Transverse colon (tissue), 4 donors: ENCODE measurements around the gene KATNB1. TPM values are rescaled to one million over a fixed set of nuclear protein-coding genes. Genes with fewer than 3 reads are reported as not detected.

ENCODE experiments used
- DNase-seq: peaks from one replicate; pipeline ENCODE4 v3.0.0-alpha.2; 2019
- H3K27ac ChIP-seq, 4 donors: fragments of 200-600 bp; sonication (generic); 2 replicates each; pipeline ENCODE4 v1.5.1; 2016 to 2018; ENCODE audit warnings: inconsistent platforms in 4 of 4
- H3K27me3 ChIP-seq: fragments of 200-600 bp; sonication (generic); 2 replicates; pipeline ENCODE4 v1.5.1; 2017; ENCODE audit warnings: inconsistent platforms
- H3K36me3 ChIP-seq, 4 donors: fragments of 200-600 bp; sonication (generic); 2 replicates each; pipeline ENCODE4 v1.5.1; 2017 to 2019; ENCODE audit warnings: inconsistent platforms in 4 of 4
- H3K4me1 ChIP-seq, 4 donors: fragments of 200-600 bp; sonication (generic); 2 replicates each; pipeline ENCODE4 v1.5.1; 2017 to 2020; ENCODE audit warnings: inconsistent platforms in 4 of 4
- H3K4me3 ChIP-seq, 4 donors: fragments of 200-600 bp; sonication (generic); 1 replicate in 1 of 4; 2 replicates in 3 of 4; pipeline versions ENCODE4 v1.5.1 to v1.6.1; 2017 to 2019; ENCODE audit warnings: inconsistent platforms in 4 of 4
- H3K9me3 ChIP-seq, 2 donors: fragments of 200-600 bp; sonication (generic); 2 replicates each; pipeline ENCODE4 v1.5.1; 2017 to 2019; ENCODE audit warnings: inconsistent platforms in 2 of 2
- EP300 ChIP-seq: sonication (generic); formaldehyde crosslinking; IDR thresholded peaks from one replicate; pipeline ENCODE4 v1.6.1; 2017; ENCODE audit warnings: antibody characterized with exemption, low read depth
- POLR2A ChIP-seq: fragments of 450-650 bp; IDR thresholded peaks from one replicate; pipeline ENCODE4 v1.6.1; 2016; ENCODE audit warnings: antibody characterized with exemption, mild to moderate bottlenecking, moderate library complexity
- POLR2AphosphoS5 ChIP-seq, 3 donors: sonication (generic); formaldehyde crosslinking; IDR thresholded peaks; one replicate each; pipeline ENCODE4 v1.6.1; 2016; ENCODE audit warnings: antibody characterized with exemption in 3 of 3
- WGBS, 2 donors: methylation state at CpG; one replicate each; pipeline ENCODE4 v1.1.5; 2018; ENCODE audit warnings: low coverage in 1 of 2; 5-methylcytosine and 5-hydroxymethylcytosine counted together
- in situ Hi-C, 4 donors: fragments of 200-750 bp; cut with MboI; loops; one replicate each; pipeline versions ENCODE4 v1.15.0 to v1.15.1; 2017; ENCODE audit warnings: low sequenced_read_pairs in 3 of 4, low pct_ligation_motif_present in 1 of 4, low pct_unique_long_range_greater_than_20kb in 1 of 4
- intact Hi-C: fragments of 100-400 bp; cut with DNase I; formaldehyde crosslinking; loops from one replicate; pipeline ENCODE4 v1.15.1; 2023; ENCODE audit warnings: low total_unique reads
- total RNA-seq, 4 donors: library from RNA; depleted of rRNA; stranded (reverse); fragments of >200 nt; gene quantifications; one replicate each; pipeline ENCODE4 v1.1.0, GENCODE V29; 2016
- TF ChIP-seq, protein P1 (sequence below), 5 experiments: fragments of 200-600 bp in 3 of 5; fragments of 450-650 bp in 2 of 5; sonication (generic) in 3 of 5; IDR thresholded peaks; 1 replicate in 2 of 5; 2 replicates in 3 of 5; pipeline ENCODE4 v1.5.1; 2016 to 2017; ENCODE audit warnings: antibody characterized with exemption in 5 of 5, inconsistent platforms in 3 of 5, mild to moderate bottlenecking in 2 of 5, moderate library complexity in 1 of 5

Gene KATNB1
- total RNA-seq, 4 donors from 2014 or later = 11.3 to 28.4 (median 22.3) TPM

DNA sequence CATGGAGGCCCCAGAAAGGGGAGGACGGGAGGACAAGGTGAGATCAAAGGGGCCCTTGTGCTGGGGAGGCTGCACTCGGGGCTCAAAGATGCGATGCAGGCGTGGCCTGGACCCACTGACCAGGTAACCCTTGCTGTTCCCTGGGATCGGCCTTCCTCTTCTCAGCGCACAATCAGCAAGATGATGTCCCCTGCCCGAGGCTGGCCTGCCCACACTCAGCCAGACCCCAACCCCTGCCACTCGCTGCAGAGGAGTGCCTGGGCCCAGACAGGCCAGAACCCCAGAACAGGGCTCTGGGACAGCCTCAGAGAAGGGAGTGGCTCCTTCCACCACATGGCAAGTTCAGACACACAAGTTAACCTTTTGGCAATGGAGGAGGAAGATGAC is 51.9 kb downstream of the KATNB1 start:
- peak overlapping the region in 1 of 4 donors; percentile 61 for H3K27ac ChIP-seq
- peaks cover 0 to 7% (median 0%) of the 10 kb centered on the region in 4 donors for H3K4me1 ChIP-seq

DNA sequence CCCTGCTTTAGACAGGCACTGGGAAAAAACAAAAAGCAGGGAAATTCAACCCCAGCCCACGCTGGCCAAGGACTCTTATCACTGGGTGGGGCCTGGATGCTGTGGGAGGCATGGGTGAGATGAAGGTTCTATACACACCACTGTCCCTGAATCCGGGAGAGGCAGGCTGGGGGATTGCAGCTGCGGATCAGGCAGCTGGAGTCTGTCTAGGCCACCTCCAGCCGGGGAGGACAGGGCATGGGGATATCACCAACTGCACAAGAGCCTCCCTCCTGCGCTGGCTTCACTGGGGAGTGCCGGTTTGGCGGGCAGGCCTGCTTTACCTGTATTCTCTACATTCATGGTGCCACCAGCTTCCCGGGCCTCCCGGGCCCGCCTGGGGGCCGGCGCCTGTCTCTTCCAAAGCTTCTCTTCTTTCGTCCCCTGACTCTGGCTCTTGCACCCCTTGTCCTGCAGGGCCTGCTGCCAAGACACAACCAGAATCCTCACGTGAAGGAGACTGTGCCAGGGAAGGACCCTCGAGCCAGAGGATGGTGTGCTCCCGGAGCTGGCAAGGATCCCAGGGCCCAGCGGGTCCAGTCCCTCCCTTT is 52.8 kb downstream of the KATNB1 start:
- 70% methylated on average over 17 of the region's 17 CpGs; no CpG with 5 or more reads in 1 of the 2 donors for WGBS, 2 donors
- DNase-seq = no peak
- Histone ChIP-seq H3K9me3 (no peaks in the 10 kb centered on the region), H3K27me3 (no peaks in the 10 kb centered on the region), H3K36me3 (no peaks in the 10 kb centered on the region), H3K4me3 (no peak overlapping the region), H3K4me1 (peaks cover 0 to 7% (median 0%) of the 10 kb centered on the region in 4 donors), H3K27ac (no peak overlapping the region)
- no peak for TF ChIP-seq POLR2A
- TF ChIP-seq, protein P1, sequence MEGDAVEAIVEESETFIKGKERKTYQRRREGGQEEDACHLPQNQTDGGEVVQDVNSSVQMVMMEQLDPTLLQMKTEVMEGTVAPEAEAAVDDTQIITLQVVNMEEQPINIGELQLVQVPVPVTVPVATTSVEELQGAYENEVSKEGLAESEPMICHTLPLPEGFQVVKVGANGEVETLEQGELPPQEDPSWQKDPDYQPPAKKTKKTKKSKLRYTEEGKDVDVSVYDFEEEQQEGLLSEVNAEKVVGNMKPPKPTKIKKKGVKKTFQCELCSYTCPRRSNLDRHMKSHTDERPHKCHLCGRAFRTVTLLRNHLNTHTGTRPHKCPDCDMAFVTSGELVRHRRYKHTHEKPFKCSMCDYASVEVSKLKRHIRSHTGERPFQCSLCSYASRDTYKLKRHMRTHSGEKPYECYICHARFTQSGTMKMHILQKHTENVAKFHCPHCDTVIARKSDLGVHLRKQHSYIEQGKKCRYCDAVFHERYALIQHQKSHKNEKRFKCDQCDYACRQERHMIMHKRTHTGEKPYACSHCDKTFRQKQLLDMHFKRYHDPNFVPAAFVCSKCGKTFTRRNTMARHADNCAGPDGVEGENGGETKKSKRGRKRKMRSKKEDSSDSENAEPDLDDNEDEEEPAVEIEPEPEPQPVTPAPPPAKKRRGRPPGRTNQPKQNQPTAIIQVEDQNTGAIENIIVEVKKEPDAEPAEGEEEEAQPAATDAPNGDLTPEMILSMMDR (IDR thresholded peaks at IDR 0.05) = no peak
- TF ChIP-seq POLR2AphosphoS5 (IDR thresholded peaks at IDR 0.05) = no peak
- TF ChIP-seq EP300 = no peak
- in situ Hi-C loops = no loop called here
- intact Hi-C loops = no loop called here

More for the DNA sequence above, 51.9 kb downstream of the KATNB1 start:
- TF ChIP-seq EP300 = no peak
- Histone ChIP-seq H3K9me3 (no peaks in the 10 kb centered on the region), H3K27me3 (no peaks in the 10 kb centered on the region), H3K4me3 (no peak overlapping the region), H3K36me3 (no peaks in the 10 kb centered on the region)
- intact Hi-C loops = no loop called here
- DNase-seq = no peak
- in situ Hi-C loops = no loop called here
- 73% methylated on average over 8 of the region's 8 CpGs; no CpG with 5 or more reads in 1 of the 2 donors for WGBS, 2 donors

DNA sequence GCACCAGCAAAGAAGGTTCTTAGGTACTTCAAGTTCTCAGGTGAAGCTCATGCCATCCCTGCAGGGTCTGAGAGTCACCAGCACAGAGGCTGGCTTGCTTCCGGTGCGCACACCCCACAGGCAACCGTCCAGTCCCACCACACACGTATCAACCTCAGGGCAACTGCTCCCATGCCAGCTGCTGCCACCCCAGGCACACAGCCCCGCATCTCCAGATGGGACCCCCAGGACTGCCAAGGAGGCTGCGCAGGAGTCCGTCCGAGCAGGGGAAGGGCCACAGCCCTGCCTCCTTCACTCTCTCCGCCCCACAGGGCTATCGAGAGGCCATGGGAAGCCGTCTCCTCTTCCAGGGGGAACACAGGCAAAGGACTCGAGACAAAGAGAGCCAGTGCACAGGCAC is 53.4 kb downstream of the KATNB1 start:
- Histone ChIP-seq H3K27ac (no peak overlapping the region), H3K4me3 (no peak overlapping the region), H3K4me1 (peaks cover 0 to 7% (median 0%) of the 10 kb centered on the region in 4 donors), H3K36me3 (no peaks in the 10 kb centered on the region), H3K9me3 (no peaks in the 10 kb centered on the region), H3K27me3 (no peaks in the 10 kb centered on the region)
- WGBS, 2 donors = 93% methylated on average over 10 of the region's 12 CpGs; no CpG with 5 or more reads in 1 of the 2 donors
- in situ Hi-C loops = no loop called here
- DNase-seq = no peak
- TF ChIP-seq EP300 = no peak
- TF ChIP-seq, protein P1 (IDR thresholded peaks at IDR 0.05) = no peak
- TF ChIP-seq POLR2AphosphoS5 (IDR thresholded peaks at IDR 0.05) = no peak
- intact Hi-C loops = no loop called here

DNA sequence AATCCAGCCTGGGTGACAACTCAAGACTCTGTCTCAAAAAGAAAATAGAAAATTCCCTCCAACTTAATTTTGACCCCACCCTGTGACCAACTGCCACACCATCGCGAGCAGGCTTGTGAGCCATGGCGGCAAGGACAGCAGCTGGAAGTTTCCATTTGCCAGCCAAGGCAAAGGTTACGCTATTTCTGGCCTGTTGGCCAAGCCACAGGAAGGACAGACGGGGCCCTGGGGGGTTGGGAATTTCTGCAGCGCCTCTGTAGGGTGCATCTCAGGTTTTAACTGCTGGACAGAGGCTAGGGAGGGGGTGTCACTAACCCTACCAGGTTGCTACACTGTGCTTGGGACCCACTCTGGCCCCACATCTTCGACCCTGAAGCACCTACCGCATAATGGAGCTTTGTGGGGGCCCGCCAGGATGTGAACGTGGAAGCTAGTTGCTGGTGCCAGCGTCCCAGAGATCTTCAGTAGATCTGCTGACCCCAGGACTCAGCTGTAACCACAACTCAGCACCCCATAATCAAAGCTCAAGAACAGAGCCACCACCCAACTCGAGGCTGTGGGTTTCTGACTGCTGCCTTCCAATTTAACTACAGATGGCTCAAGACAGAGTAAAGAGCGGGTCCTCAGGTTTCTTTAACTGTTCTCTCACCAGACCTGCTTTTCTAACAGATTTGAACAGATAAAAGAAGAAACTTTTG is 55.8 kb downstream of the KATNB1 start:
- no peaks in the 10 kb centered on the region for H3K27me3 ChIP-seq
- DNase-seq = no peak
- intact Hi-C loops (no loop called here), in situ Hi-C loops (no loop called here)
- H3K9me3 ChIP-seq = no peaks in the 10 kb centered on the region
- no peak overlapping the region for H3K4me3 ChIP-seq
- no peak overlapping the region for H3K27ac ChIP-seq
- 60 to 88% methylated on average over 1 to 13 of the region's 13 CpGs for WGBS, 2 donors
- no peaks in the 10 kb centered on the region for H3K36me3 ChIP-seq
- H3K4me1 ChIP-seq = peaks cover 0 to 7% (median 0%) of the 10 kb centered on the region in 4 donors
- no peak for TF ChIP-seq POLR2A
- no peak for TF ChIP-seq POLR2AphosphoS5 (IDR thresholded peaks at IDR 0.05)
- no peak for TF ChIP-seq EP300
- TF ChIP-seq, protein P1 (IDR thresholded peaks at IDR 0.05) = no peak
